HepG2 (cell line): ENCODE results near the gene MORF4L1. TPM values are rescaled to one million over a fixed set of nuclear protein-coding genes. Genes with fewer than 3 reads are reported as not detected.
A peak's percentile ranks its signal among the peaks of the same experiment; 100 is the strongest.

Source experiments
- ATAC-seq: fragments of 200-7000 bp; cut with Tn5 transposase; 3 replicates; pipeline ENCODE4 v1.9.1; 2020; ENCODE audit warnings: mild to moderate bottlenecking, moderate library complexity
- BruUV-seq: library from RNA; stranded (reverse); fragments of 400-500 nt; replicated peaks from 2 replicates; lab custom pipeline; 2021; lab: Mats Ljungman, UMichigan
- CTCF ChIA-PET: fragments of 300-600 bp; formaldehyde crosslinking; extraction: SDS; loops from one replicate; lab custom pipeline; 2021; ENCODE audit warnings: low total read pairs, inconsistent platforms, low intra/inter-chr PET ratio; lab: Yijun Ruan, JAX
- POLR2A ChIA-PET: fragments of 350-600 bp; sonication (Branson Sonifier 250); formaldehyde crosslinking; loops from one replicate; lab custom pipeline; 2020; ENCODE audit warnings: antibody characterized with exemption, inconsistent platforms; lab: Yijun Ruan, JAX
- DNase-seq: peaks from one replicate; pipeline ENCODE4 v3.0.0-alpha.2; 2015; ENCODE audit warnings: low spot score
- FAIRE-seq: peaks from 3 replicates; lab custom pipeline; 2011; peaks lifted over from hg19 to GRCh38; lab: Jason Lieb, UNC
- H2AFZ ChIP-seq: one replicate; pipeline ENCODE4 v1.6.1; 2011; ENCODE audit warnings: low read length, inconsistent platforms
- H3K27ac ChIP-seq: fragments of 300-600 bp; 3 replicates; pipeline ENCODE4 v1.8.0; 2011; ENCODE audit warnings: mixed run types, mild to moderate bottlenecking, mixed read lengths, low read length, inconsistent platforms; ENCODE audit not compliant: insufficient read depth; ENCODE audit errors: extremely low read length
- H3K27me3 ChIP-seq, 2 experiments: fragments of 200-600 bp in 1 of 2; 2 replicates in 1 of 2; 3 replicates in 1 of 2; pipeline versions ENCODE4 v1.6.0 to v1.8.0; 2011; ENCODE audit warnings: low read length in 2 of 2, mild to moderate bottlenecking in 2 of 2, moderate library complexity in 2 of 2, inconsistent platforms in 1 of 2; ENCODE audit not compliant: insufficient read depth in 2 of 2, control insufficient read depth in 1 of 2
- H3K36me3 ChIP-seq, 2 experiments: fragments of 200-600 bp in 1 of 2; replicated peaks in 1 of 2; 2 replicates in 1 of 2; 3 replicates in 1 of 2; pipeline versions ENCODE4 v1.5.1 to v1.8.0; 2011; ENCODE audit warnings: low read length in 2 of 2, inconsistent platforms in 1 of 2; ENCODE audit not compliant: insufficient read depth in 2 of 2, control insufficient read depth in 1 of 2
- H3K4me1 ChIP-seq: 2 replicates; pipeline ENCODE4 v1.5.1; 2012; ENCODE audit warnings: low read length, inconsistent platforms; ENCODE audit not compliant: insufficient read depth
- H3K4me2 ChIP-seq: 2 replicates; pipeline ENCODE4 v1.6.0; 2011; ENCODE audit warnings: low read depth, low read length, inconsistent platforms
- H3K4me3 ChIP-seq, 3 experiments: fragments of 200-600 bp in 1 of 3; sonication (generic), shearing (Covaris generic) in 1 of 3; replicated peaks in 1 of 3; 2 replicates each; pipeline ENCODE4 v1.5.1; 2011 to 2016; ENCODE audit warnings: low read length in 3 of 3, inconsistent platforms in 2 of 3, low read depth in 2 of 3, mild to moderate bottlenecking in 2 of 3, control low read depth in 1 of 3, mixed read lengths in 1 of 3; ENCODE audit not compliant: insufficient read depth in 1 of 3
- H3K79me2 ChIP-seq: one replicate; pipeline ENCODE4 v1.6.1; 2011; ENCODE audit warnings: low read length, inconsistent platforms; ENCODE audit not compliant: insufficient read depth
- H3K9ac ChIP-seq: 2 replicates; pipeline ENCODE4 v1.6.0; 2011; ENCODE audit warnings: mild to moderate bottlenecking, low read depth, low read length, inconsistent platforms; ENCODE audit not compliant: insufficient read depth
- H3K9me3 ChIP-seq: 2 replicates; pipeline ENCODE4 v1.5.1; 2012; ENCODE audit warnings: mild to moderate bottlenecking, low read length
- H4K20me1 ChIP-seq: 2 replicates; pipeline ENCODE4 v1.6.0; 2011; ENCODE audit warnings: inconsistent platforms, mild to moderate bottlenecking, low read length, moderate library complexity; ENCODE audit not compliant: insufficient read depth
- GATAD2A ChIP-seq: IDR thresholded peaks from 2 replicates; pipeline ENCODE4 v1.6.1; 2016
- NCOA2 ChIP-seq: sonication (generic); formaldehyde crosslinking; IDR thresholded peaks from 2 replicates; pipeline ENCODE4 v1.8.0; 2022; ENCODE audit warnings: inconsistent platforms
- RARA ChIP-seq: IDR thresholded peaks from 2 replicates; pipeline ENCODE4 v1.6.1; 2016; ENCODE audit warnings: missing genetic modification reagents, missing compliant biosample characterization
- SIN3A ChIP-seq: IDR thresholded peaks from 2 replicates; pipeline ENCODE4 v1.6.1; 2011; ENCODE audit warnings: low read depth, mild to moderate bottlenecking, control low read depth, low read length, borderline replicate concordance
- SOX13 ChIP-seq, 3 experiments: fragments of 450-650 bp in 1 of 3; sonication (generic) in 1 of 3; formaldehyde crosslinking in 1 of 3; IDR thresholded peaks in 2 of 3; conservative IDR thresholded peaks in 1 of 3; 2 replicates each; pipeline versions ENCODE4 v1.5.0 to v1.6.1; 2016 to 2020; ENCODE audit warnings: antibody characterized with exemption in 1 of 3, mild to moderate bottlenecking in 1 of 3, missing compliant biosample characterization in 1 of 3, missing genetic modification reagents in 1 of 3, moderate library complexity in 1 of 3
- SOX5 ChIP-seq: IDR thresholded peaks from 2 replicates; pipeline ENCODE4 v1.6.1; 2016; ENCODE audit warnings: borderline replicate concordance
- SOX6 ChIP-seq, 2 experiments: fragments of 450-650 bp in 1 of 2; sonication (generic) in 1 of 2; formaldehyde crosslinking in 1 of 2; IDR thresholded peaks; 2 replicates each; pipeline versions ENCODE4 v1.4.0 to v1.6.1; 2017 to 2020; ENCODE audit warnings: antibody characterized with exemption in 1 of 2, mild to moderate bottlenecking in 1 of 2, missing genetic modification reagents in 1 of 2
- TCF7 ChIP-seq: sonication (generic); IDR thresholded peaks from 2 replicates; pipeline ENCODE4 v1.6.1; 2016; ENCODE audit warnings: antibody characterized with exemption, low read depth
- TEAD3 ChIP-seq: optimal IDR thresholded peaks from 2 replicates; pipeline ENCODE3; 2016; ENCODE audit warnings: borderline replicate concordance
- XRCC5 ChIP-seq: fragments of 200-400 bp; formaldehyde crosslinking; optimal IDR thresholded peaks from 2 replicates; pipeline ENCODE3; 2017; ENCODE audit warnings: mild to moderate bottlenecking, low read length
- ZBTB7A ChIP-seq: sonication (generic); formaldehyde crosslinking; IDR thresholded peaks from 2 replicates; pipeline ENCODE4 v1.8.0; 2022; ENCODE audit warnings: mild to moderate bottlenecking, missing genetic modification reagents
- ZEB1 ChIP-seq: IDR thresholded peaks from 2 replicates; pipeline ENCODE4 v1.6.1; 2012; ENCODE audit warnings: mild to moderate bottlenecking, low read depth, inconsistent platforms; ENCODE audit not compliant: insufficient replicate concordance
- ZNF3 ChIP-seq: IDR thresholded peaks from 2 replicates; pipeline ENCODE4 v1.7.0; 2017; ENCODE audit warnings: inconsistent platforms
- WGBS: methylation state at CpG from one replicate; pipeline ENCODE4 v1.1.6; 2017; ENCODE audit warnings: low lambda C conversion rate; 5-methylcytosine and 5-hydroxymethylcytosine counted together
- in situ Hi-C: cut with HindIII; loops from 2 replicates; pipeline ENCODE4 v1.10.0; 2017; ENCODE audit warnings: low pct_unique_long_range_greater_than_20kb; ENCODE audit not compliant: extremely low pct_ligation_motif_present
- intact Hi-C: fragments of 100-400 bp; cut with micrococcal nuclease; formaldehyde crosslinking; loops from one replicate; pipeline ENCODE4 v1.10.0; 2022; ENCODE audit not compliant: unreplicated experiment
- polyA plus RNA-seq, 8 experiments: library from polyadenylated mRNA; depleted of rRNA in 3 of 8; stranded (reverse) in 7 of 8; unstranded in 1 of 8; fragments of >200 nt; fragmentation: Illumina TruSeq in 4 of 8; extraction: Trizol in 4 of 8; gene quantifications; 2 replicates each; pipeline versions ENCODE4 v1.2.1 to v1.2.3, GENCODE V29; 2011 to 2016; ENCODE audit warnings: low read depth in 4 of 8, missing spikeins in 1 of 8, mixed read lengths in 1 of 8; ENCODE audit not compliant: insufficient read depth in 1 of 8
- total RNA-seq, 5 experiments: library from RNA; depleted of rRNA; stranded (reverse); fragments of >200 nt; fragmentation: Illumina TruSeq; extraction: Trizol; gene quantifications; 2 replicates each; pipeline ENCODE4 v1.2.3, GENCODE V29; 2016; ENCODE audit warnings: low read depth in 1 of 5
- TF ChIP-seq, protein P1 (sequence below): IDR thresholded peaks from 2 replicates; pipeline ENCODE4 v1.4.0; 2020; ENCODE audit warnings: mild to moderate bottlenecking, missing genetic modification reagents
- TF ChIP-seq, protein P2 (sequence below): sonication (generic); formaldehyde crosslinking; conservative IDR thresholded peaks from 2 replicates; pipeline ENCODE4 v1.4.0; 2020; ENCODE audit warnings: missing genetic modification reagents

Gene MORF4L1
- total and polyA plus RNA-seq, 2 of the 13 experiments (the other 11 are each of a cell fraction or from before 2014, with no cell fraction given) = 218 to 219 TPM

DNA sequence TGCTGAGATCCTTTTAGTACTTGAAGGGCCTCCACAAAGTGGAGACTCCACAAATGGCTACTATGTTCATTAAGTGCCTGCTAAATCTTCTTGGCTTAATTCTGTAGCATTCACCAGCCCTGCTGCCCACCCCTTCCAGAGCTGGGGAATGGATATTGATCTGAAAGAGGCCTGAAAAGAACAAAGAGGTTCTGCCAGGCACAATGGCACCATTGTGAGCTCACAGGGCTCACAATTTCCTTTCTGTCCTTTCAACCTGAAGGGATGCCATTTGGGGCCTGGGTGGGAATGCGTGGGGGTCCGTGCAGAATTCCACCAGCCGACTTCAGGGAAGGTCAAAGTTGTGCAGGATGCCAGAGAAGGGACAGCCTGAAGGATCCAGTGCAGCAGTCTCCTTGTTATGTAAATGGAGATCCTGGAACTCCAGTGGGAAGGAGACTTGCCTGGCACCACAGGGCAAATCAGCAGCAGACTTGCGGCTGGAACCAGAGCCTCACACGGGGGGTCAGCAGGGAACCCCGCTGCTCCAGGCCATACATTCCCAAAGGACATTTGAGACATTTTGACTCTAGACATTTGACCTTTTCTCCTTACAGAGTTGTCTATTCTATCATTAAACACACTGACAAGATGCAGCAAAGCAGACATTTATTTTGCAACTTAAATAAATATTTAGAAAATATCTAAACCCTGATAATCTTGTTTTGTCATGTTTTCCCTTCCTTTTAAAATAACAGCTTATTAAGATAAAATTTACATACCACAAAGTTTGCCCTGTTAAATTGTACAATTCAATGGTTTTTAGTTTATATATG, 21.5 kb upstream of the MORF4L1 start:
- ATAC-seq = peak; percentile 90
- Histone ChIP-seq H3K36me3 (no peaks in the 10 kb centered on the region), H3K27ac (peak overlapping the region; percentile 4), H3K79me2 (no peaks in the 10 kb centered on the region), H3K9ac (no peak overlapping the region), H2AFZ (no peak overlapping the region), H3K4me1 (peaks cover 38% of the 10 kb centered on the region), H3K9me3 (no peaks in the 10 kb centered on the region), H4K20me1 (no peaks in the 10 kb centered on the region), H3K27me3 (no peaks in the 10 kb centered on the region), H3K4me3 (peak overlapping the region in 2 of 3 experiments; percentile 10 to 12; a peak in 1 of 6 replicates), H3K4me2 (peak overlapping the region; percentile 56)
- peak; percentile 62 for DNase-seq
- ChIA-PET POLR2A (no interaction called here), CTCF (no interaction called here)
- WGBS = 0% methylated on average over 5 of the region's 6 CpGs
- in situ Hi-C loops = no loop called here
- no peak for FAIRE-seq
- intact Hi-C loops = no loop called here
- BruUV-seq = no TSS peak
- TF ChIP-seq SOX5 (CRISPR knock-in tag) (peak; percentile 81), GATAD2A (peak; percentile 71; the same call in 1 of the 2 replicates), RARA (CRISPR knock-in tag) (0 out of 2 replicates have a peak, but pooled peaks have one; percentile 26), SOX13 (IDR thresholded peaks at IDR 0.05) (0 out of 2 replicates have a peak, but pooled peaks have one; percentile 15), SOX13 (CRISPR knock-in tag; conservative IDR thresholded peaks at IDR 0.05 in 1 of 2, IDR thresholded peaks at IDR 0.05 in 1 of 2) (peak in 1 of 2 experiments; percentile 85; a peak in 2 of 4 replicates), NCOA2 (CRISPR knock-in tag) (0 out of 2 replicates have a peak, but pooled peaks have one; percentile 12), SOX6 (IDR thresholded peaks at IDR 0.05) (no peak), SOX6 (CRISPR knock-in tag; IDR thresholded peaks at IDR 0.05) (peak; percentile 65; the same call in 1 of the 2 replicates), SIN3A (no peak), ZNF3 (0 out of 2 replicates have a peak, but pooled peaks have one; percentile 47), TEAD3 (peak; percentile 46), TCF7 (peak; percentile 24; the same call in 1 of the 2 replicates), XRCC5 (peak; percentile 42), ZBTB7A (CRISPR knock-in tag) (0 out of 2 replicates have a peak, but pooled peaks have one; percentile 20), ZEB1 (no peak)
- TF ChIP-seq, protein P1, sequence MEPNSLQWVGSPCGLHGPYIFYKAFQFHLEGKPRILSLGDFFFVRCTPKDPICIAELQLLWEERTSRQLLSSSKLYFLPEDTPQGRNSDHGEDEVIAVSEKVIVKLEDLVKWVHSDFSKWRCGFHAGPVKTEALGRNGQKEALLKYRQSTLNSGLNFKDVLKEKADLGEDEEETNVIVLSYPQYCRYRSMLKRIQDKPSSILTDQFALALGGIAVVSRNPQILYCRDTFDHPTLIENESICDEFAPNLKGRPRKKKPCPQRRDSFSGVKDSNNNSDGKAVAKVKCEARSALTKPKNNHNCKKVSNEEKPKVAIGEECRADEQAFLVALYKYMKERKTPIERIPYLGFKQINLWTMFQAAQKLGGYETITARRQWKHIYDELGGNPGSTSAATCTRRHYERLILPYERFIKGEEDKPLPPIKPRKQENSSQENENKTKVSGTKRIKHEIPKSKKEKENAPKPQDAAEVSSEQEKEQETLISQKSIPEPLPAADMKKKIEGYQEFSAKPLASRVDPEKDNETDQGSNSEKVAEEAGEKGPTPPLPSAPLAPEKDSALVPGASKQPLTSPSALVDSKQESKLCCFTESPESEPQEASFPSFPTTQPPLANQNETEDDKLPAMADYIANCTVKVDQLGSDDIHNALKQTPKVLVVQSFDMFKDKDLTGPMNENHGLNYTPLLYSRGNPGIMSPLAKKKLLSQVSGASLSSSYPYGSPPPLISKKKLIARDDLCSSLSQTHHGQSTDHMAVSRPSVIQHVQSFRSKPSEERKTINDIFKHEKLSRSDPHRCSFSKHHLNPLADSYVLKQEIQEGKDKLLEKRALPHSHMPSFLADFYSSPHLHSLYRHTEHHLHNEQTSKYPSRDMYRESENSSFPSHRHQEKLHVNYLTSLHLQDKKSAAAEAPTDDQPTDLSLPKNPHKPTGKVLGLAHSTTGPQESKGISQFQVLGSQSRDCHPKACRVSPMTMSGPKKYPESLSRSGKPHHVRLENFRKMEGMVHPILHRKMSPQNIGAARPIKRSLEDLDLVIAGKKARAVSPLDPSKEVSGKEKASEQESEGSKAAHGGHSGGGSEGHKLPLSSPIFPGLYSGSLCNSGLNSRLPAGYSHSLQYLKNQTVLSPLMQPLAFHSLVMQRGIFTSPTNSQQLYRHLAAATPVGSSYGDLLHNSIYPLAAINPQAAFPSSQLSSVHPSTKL (CRISPR knock-in tag) = peak; percentile 50; the same call in 1 of the 2 replicates
- TF ChIP-seq, protein P2, sequence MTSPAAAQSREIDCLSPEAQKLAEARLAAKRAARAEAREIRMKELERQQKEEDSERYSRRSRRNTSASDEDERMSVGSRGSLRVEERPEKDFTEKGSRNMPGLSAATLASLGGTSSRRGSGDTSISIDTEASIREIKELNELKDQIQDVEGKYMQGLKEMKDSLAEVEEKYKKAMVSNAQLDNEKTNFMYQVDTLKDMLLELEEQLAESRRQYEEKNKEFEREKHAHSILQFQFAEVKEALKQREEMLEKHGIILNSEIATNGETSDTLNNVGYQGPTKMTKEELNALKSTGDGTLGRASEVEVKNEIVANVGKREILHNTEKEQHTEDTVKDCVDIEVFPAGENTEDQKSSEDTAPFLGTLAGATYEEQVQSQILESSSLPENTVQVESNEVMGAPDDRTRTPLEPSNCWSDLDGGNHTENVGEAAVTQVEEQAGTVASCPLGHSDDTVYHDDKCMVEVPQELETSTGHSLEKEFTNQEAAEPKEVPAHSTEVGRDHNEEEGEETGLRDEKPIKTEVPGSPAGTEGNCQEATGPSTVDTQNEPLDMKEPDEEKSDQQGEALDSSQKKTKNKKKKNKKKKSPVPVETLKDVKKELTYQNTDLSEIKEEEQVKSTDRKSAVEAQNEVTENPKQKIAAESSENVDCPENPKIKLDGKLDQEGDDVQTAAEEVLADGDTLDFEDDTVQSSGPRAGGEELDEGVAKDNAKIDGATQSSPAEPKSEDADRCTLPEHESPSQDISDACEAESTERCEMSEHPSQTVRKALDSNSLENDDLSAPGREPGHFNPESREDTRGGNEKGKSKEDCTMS (CRISPR knock-in tag) = no peak
